Activated CD4-positive, alpha-beta T cell treated with anti-CD3 and anti-CD28 coated beads, Interleukin-2, Interleukin-6, amounts not matched to agents 100 ng/mL and 50 ng/mL, durations not matched to agents 16 hours and 8 hours (primary cell): Measurements from ENCODE around the gene IDH1.
"Not testable (repeated sequence)": the region's sequence is repeated elsewhere in the genome, so short reads cannot be mapped to it uniquely, and the experiment has no call there.

ENCODE experiments used
- DNase-seq: peaks from one replicate; pipeline ENCODE4 v3.0.0-alpha.2; 2020

IDH1 gene

GRCh38 chr2:208254871-208255556 lies at the start of gene IDH1:
TSS of gene IDH1 (minus strand) at chr2:208255071. CDS start at chr2:208251551, 3,520 bp downstream.
- DNase-seq = peak; percentile 96

DNA sequence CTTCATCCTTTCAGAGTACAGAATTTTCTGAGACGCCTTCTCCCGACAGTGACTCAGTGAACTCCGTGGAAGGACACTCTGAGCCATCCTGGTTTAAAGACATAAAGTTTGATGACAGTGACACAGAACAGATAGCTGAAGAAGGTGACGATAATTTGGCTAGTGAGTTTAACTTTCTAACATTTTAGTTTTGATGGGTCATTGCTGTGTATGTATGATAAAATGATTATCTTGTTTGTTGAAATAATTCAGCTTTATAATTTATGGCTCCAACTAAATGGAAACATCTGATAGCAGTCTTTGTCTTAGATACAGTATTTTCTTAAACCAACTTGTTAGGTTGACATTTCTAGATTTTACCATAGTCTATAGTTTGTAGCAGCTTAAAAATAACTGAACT lies 49.3 kb upstream of the IDH1 start:
- no peak for DNase-seq

- DNase-seq = no peak
These were observed 46.2 kb upstream of the IDH1 start for GRCh38 chr2:208300847-208301618.

DNA sequence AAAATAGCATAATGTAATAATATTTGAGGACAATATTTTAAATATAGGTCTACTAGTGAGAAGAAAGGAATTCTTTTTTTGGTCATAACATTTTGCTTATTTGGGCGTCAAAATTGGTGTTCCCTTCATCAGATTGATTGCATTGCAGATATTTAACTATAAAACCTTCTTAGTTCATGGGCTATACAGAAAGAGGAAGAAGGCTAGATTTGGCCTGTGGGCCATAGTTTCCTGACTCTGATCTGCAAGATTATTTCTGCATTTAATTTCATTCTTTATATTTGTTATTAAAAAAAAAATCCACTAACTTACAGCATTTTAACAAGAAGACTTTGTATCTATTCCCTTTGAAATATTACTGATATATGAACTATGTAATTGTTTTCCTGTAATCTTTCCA lies 43.1 kb upstream of the IDH1 start:
- no peak for DNase-seq

- no peak for DNase-seq
These were observed 41.7 kb upstream of the IDH1 start for GRCh38 chr2:208296610-208297009.

DNA sequence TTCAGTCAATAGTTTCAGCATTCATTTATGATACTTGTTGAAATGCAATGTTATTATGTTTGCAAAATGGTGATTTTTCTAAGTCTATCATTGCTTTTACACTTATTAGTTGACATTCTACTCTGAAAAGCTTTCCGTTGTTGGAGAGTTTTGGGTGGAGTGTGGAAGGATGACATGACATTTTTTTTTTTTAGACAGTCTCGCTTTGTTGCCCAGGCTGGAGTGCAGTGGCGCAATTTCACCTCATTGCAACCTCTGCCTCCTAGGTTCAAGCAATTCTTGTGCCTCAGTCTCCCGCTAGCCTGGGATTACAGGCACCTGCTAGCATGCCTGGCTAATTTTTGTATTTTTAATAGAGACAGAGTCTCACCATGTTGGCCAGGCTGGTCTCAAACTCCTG lies 41.0 kb upstream of the IDH1 start:
- DNase-seq = no peak

GRCh38 chr2:208294482-208295024 lies 39.7 kb upstream of the IDH1 start:
- no peak for DNase-seq

- no peak for DNase-seq
These were observed 31.0 kb upstream of the IDH1 start for GRCh38 chr2:208285853-208286252.

DNA sequence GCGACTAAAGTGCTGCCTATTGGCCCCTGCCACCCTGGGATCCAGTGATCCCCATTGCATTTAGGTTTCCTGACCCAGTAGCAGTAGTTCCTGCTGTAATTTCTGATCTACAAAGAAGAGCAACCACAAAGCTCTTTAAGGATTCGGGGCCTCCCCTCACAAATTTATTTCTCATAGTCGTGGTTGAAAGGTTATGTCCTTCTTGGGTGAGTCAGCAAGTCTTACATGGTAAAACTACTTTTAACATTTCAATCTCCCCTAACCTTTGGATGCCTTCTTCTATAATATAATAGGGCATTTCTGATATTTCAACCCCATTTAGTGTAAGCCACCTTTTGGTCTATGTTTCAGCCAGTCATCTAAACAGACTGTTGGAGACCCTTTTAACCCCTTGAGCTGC lies 26.1 kb upstream of the IDH1 start:
- DNase-seq = no peak

- no peak for DNase-seq
These were observed 25.4 kb upstream of the IDH1 start for GRCh38 chr2:208280234-208280633.

DNA sequence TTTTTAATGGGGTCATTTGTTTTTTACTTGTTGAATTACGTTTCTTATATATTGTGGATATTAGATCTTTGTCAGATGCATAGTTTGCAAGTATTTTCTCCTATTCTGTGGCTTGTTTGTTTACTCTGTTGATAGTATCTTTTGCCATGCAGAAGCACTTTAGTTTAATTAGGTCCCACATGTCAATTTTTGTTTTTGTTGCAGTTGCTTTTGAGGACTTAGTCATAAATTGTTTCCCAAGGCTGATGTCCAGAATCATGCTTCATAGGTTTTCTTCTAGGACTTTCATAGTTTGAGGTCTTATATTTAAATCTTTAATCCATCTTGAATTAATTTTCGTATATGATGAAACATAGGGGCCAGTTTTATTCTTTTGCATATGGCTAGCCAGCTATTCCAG lies 24.4 kb upstream of the IDH1 start:
- DNase-seq = no peak

DNA sequence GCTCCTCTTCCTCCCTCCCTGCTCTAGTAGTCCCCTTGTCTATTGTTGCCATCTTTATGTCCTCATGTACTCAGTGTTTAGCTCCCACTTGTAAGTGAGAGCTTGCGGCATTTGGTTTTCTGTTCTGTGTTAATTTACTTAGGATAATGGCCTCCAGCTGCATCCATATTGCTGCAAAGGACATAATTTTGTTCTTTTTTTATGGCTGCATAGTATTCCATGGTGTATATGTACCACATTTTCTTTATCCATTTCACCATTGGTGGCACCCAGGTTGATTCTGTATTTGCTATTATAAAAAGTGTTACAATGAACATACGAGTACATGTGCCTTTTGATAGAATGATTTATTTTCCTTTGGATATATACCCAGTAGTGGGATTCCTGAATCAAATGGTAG lies 23.7 kb upstream of the IDH1 start:
- no peak for DNase-seq

- no peak for DNase-seq
These were observed 19.9 kb upstream of the IDH1 start for GRCh38 chr2:208274748-208275147.

DNA sequence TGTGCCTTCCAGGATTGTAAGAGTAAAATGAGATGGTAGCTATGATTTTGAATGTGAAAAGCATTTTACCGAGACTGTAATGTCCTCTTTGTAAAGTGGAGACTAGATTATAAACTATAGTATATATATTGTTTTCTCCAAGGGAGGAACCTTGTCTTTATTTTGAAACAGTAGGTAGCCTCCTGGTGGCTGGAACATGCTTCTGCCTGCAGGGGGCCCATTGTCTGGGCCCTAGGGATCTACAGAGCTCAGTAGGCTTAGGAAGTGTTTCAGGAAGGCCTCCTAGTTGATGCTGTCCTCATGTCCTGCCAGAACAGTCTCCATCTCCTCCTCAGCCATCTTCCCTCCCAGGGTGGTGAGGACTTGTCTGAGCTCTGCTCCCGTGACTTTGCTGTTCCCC lies 14.2 kb upstream of the IDH1 start:
- DNase-seq = no peak

DNA sequence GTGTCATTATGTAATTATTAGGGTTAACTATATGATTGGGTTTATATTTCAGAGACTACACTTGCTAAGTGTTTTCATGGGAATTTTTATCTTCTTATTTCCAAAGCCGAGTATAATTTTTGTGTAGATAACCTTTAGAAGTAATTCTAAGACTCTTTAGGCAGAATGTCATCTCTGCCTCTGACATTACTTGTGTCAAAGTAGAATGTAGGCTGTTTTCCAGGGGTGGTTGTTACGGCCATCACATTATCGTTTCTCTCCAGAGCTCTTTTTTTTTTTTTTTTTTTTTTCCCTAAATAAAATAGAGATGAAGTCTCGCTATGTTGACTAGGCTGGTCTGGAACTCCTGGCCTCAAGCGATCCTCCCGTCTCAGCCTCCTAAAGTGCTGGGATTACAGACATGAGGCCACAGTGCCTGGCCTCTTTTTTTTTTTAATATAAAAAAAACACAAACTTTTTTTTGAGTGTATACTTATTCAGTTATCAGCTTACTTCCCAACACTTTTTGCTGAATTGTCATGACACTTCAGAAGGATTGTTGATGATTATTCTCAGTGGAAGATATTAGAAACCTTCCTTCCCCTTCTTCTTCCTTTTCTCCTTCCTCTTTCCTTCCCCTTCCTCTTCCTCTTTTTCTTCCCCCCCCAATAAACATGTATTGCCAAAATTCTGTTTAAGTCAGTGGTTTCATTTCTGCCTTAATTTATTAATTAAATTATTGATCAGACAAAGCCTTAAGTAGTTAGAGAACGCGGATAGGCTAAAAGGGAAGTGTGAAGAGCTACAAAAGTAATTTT lies 13.5 kb upstream of the IDH1 start:
- no peak for DNase-seq

DNA sequence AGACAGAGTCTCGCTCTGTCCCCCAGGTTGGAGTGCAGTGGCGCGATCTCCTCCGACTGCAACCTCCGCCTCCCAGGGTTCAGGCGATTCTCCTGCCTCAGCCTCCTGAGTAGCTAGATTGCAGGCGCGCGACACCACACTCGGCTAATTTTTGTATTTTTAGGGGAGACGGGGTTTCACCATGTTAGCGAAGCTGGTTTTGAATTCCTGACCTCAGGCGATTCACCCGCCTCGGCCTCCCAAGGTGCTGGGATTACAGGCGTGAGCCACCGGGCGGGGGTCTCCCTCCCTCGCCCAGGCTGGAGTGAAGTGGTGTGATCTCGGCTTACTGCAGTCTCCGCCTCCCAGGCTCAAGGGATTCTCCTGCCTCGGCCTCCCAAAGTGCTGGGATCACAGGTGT lies 12.7 kb upstream of the IDH1 start:
- DNase-seq = not testable (repeated sequence)

- DNase-seq = peak; percentile 15
These were observed 12.1 kb upstream of the IDH1 start for GRCh38 chr2:208266936-208267335.

- DNase-seq = no peak
These were observed 11.7 kb upstream of the IDH1 start for GRCh38 chr2:208266553-208266893.

DNA sequence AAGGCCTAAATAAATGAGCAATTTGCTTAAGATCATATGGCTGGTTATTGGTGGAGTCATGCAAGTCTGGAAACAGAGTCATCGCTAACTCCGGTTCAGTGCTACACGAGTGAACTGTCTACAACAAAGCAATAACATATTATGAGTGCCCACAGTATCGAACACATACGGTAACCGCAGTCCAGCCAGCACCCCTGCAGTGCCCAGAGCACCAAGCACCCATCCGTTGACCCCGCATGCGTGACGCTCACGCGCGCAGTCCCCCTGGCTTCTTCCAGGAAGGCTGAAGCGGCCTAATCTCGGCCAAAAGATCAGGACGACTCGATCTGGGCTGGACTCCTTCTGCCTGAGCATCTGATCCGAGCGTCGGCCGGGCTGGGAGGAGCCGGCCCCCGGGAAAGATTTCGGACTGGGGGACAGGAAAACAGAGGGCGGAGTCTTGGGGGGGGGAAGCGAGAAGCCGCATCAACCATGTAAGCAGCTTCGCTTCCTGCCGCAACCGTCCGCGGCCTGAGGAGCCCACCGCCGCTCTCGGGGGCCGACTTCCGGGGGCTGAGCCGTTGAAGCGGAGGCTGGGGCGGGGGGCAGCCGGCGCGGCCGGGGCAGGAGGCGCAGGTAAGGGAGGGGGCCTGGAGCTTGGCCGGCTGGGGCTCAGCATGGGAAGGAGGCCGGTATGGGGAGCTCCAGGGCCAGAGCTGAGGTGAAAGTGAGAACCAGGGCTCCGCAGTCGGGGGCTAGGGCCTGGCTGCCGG lies 11.1 kb upstream of the IDH1 start, which contains the start of gene PIKFYVE:
TSS of gene PIKFYVE (plus strand) at position 455 of the 752 bp plus-strand sequence. CDS start 5,265 bp downstream, outside the sequence.
- DNase-seq = peak; percentile 96

- peak; percentile 65 for DNase-seq
These were observed 10.5 kb upstream of the IDH1 start for GRCh38 chr2:208265371-208265800.

- DNase-seq = not testable (repeated sequence)
These were observed 2.3 kb upstream of the IDH1 start for GRCh38 chr2:208256849-208257813.
